Naive thymus-derived CD4-positive, alpha-beta T cell (primary cell): ENCODE data around the gene CRYBG1. TPM values are rescaled to one million over a fixed set of nuclear protein-coding genes. Genes with fewer than 3 reads are reported as not detected.

Experiments used
- ATAC-seq: fragments of 150-1000 bp; cut with Tn5 transposase; 2 replicates; pipeline ENCODE4 v1.10.0; 2021; ENCODE audit warnings: mild to moderate bottlenecking, moderate library complexity
- CTCF ChIA-PET: fragments of 350-600 bp; sonication (Branson Sonifier 250); formaldehyde crosslinking; loops from one replicate; lab custom pipeline; 2021; ENCODE audit warnings: antibody characterized with exemption; lab: Charles Lee
- POLR2A ChIA-PET: fragments of 350-600 bp; sonication (Branson Sonifier 250); formaldehyde crosslinking; loops from one replicate; lab custom pipeline; 2021; ENCODE audit warnings: antibody characterized with exemption, inconsistent platforms; lab: Charles Lee
- DNase-seq, 9 donors: peaks; one replicate each; pipeline versions ENCODE4 v3.0.0 to v3.0.0-alpha.2; 2020 to 2022; ENCODE audit warnings: mixed read lengths in 1 of 9
- H3K27ac ChIP-seq: one replicate; pipeline ENCODE4 v1.7.0; 2013; ENCODE audit warnings: mild to moderate bottlenecking, low read depth, low read length, moderate library complexity
- H3K27me3 ChIP-seq, 2 donors: one replicate each; pipeline ENCODE4 v1.7.0; 2013; ENCODE audit warnings: low read length in 2 of 2, mild to moderate bottlenecking in 2 of 2, moderate library complexity in 2 of 2; ENCODE audit not compliant: control insufficient read depth in 2 of 2, insufficient read depth in 2 of 2
- H3K36me3 ChIP-seq, 3 experiments: 1 replicate in 2 of 3; 2 replicates in 1 of 3; pipeline ENCODE4 v1.7.0; 2013; ENCODE audit warnings: low read length in 3 of 3, mild to moderate bottlenecking in 3 of 3, moderate library complexity in 1 of 3; ENCODE audit not compliant: insufficient read depth in 3 of 3, control insufficient read depth in 2 of 3
- H3K4me1 ChIP-seq, 2 donors: one replicate each; pipeline ENCODE4 v1.7.0; 2013; ENCODE audit warnings: low read length in 2 of 2, mild to moderate bottlenecking in 2 of 2, moderate library complexity in 1 of 2; ENCODE audit not compliant: control insufficient read depth in 2 of 2, insufficient read depth in 2 of 2
- H3K4me3 ChIP-seq: 2 replicates; pipeline ENCODE4 v1.7.0; 2013; ENCODE audit warnings: mild to moderate bottlenecking, low read length
- H3K9me3 ChIP-seq, 3 experiments: 1 replicate in 2 of 3; 2 replicates in 1 of 3; pipeline ENCODE4 v1.7.0; 2013; ENCODE audit warnings: low read length in 3 of 3; ENCODE audit not compliant: control insufficient read depth in 2 of 3
- H3K27ac Mint-ChIP-seq, 9 donors: one replicate each; pipeline ENCODE4 v1.8.0; 2020 to 2022; ENCODE audit warnings: mixed read lengths in 9 of 9, mild to moderate bottlenecking in 8 of 9, moderate library complexity in 5 of 9, inconsistent platforms in 2 of 9
- H3K27me3 Mint-ChIP-seq, 5 donors: one replicate each; pipeline ENCODE4 v1.8.0; 2021 to 2022; ENCODE audit warnings: mixed read lengths in 5 of 5, mild to moderate bottlenecking in 1 of 5
- H3K36me3 Mint-ChIP-seq, 5 donors: one replicate each; pipeline ENCODE4 v1.8.0; 2020 to 2022; ENCODE audit warnings: mixed read lengths in 5 of 5, mild to moderate bottlenecking in 3 of 5, inconsistent platforms in 1 of 5
- H3K4me1 Mint-ChIP-seq, 7 donors: one replicate each; pipeline ENCODE4 v1.8.0; 2020 to 2022; ENCODE audit warnings: mixed read lengths in 7 of 7, mild to moderate bottlenecking in 3 of 7, inconsistent platforms in 1 of 7
- H3K4me3 Mint-ChIP-seq, 10 donors: one replicate each; pipeline ENCODE4 v1.8.0; 2020 to 2022; ENCODE audit warnings: mild to moderate bottlenecking in 10 of 10, mixed read lengths in 10 of 10, moderate library complexity in 6 of 10, inconsistent platforms in 2 of 10
- H3K9me3 Mint-ChIP-seq, 11 donors: one replicate each; pipeline ENCODE4 v1.8.0; 2020 to 2022; ENCODE audit warnings: mixed read lengths in 11 of 11, mild to moderate bottlenecking in 4 of 11, inconsistent platforms in 1 of 11, moderate library complexity in 1 of 11
- intact Hi-C, 2 donors: fragments of 100-400 bp; cut with micrococcal nuclease; formaldehyde crosslinking; loops; one replicate each; pipeline ENCODE4 v1.15.1; 2023
- polyA plus RNA-seq, 2 donors: library from polyadenylated mRNA; unstranded; fragments of 300-500 nt; fragmentation: Illumina TruSeq; gene quantifications; one replicate each; pipeline ENCODE4 v1.2.3, GENCODE V29; 2021
- total RNA-seq, 6 experiments: library from RNA in 5 of 6; stranded (reverse) in 5 of 6; gene quantifications; 1 replicate in 5 of 6; 2 replicates in 1 of 6; pipeline ENCODE4 v1.2.3 and lab custom pipeline; 2021 to 2026

The CRYBG1 gene
- total and polyA plus RNA-seq, 7 experiments from 2014 or later: 11.3 to 39.8 (median 30.3) TPM

DNA sequence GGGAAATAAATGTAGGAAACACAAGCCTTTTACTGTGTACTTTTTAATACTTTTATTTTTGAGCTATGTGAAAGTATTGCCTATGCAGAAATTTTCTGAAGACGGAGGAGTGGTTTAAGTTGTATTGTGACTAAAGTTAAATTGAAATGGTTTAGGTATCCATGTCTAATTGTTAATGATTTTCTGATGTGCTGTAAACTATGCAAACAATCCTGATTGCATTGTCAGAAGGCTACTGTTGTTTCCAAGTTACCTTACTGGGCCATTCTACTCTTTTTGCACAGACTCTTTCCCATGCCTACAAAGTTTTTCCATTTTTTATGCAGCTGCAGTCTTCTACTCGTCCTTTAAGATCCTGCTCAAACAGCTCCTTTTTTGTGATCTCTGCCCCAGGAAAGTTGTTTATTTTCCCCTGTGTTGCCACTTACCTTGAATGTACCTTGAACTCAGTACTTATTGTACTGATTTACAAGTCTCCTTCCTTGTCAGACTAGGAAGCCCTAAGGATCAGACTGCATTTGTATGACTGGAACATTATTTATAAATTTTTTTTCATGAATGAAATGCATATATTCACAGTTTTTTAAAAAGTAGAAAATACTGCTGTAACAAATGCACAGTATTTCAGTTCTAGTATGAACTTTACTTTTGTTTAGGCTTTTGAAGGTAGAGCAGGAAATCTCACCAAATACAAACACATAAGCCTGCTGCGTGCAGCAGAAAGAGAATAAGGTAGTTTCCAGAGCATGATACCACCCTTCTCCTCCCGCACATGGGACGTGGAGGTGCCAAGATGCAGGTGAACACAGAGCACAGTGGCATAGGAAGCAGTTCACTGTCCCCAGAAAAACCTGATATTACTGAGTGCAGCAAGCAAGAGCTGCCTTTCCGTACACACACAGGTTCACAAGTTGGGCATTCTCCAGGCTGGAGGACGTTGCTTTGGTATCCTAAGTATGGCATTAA, 97.8 kb downstream of the CRYBG1 start:
- no peak for ATAC-seq
- ChIA-PET POLR2A (interaction anchor here (0.6 to 1.1 kb wide), 2 partner anchors 54 to 67 kb away, joined by 4 read pairs; no protein-coding TSS in a partner anchor), CTCF (interaction anchor here (1.7 kb wide), 1 partner anchor 107 kb away, joined by 4 read pairs; no protein-coding TSS in a partner anchor)
- no peak overlapping the region for H3K4me3 ChIP-seq
- Mint-ChIP-seq H3K9me3 (no peaks in the 10 kb centered on the region), H3K4me1 (no peaks in the 10 kb centered on the region), H3K36me3 (no peaks in the 10 kb centered on the region), H3K27me3 (peaks cover 0 to 31% (median 0%) of the 10 kb centered on the region in 5 donors), H3K27ac (no peak overlapping the region), H3K4me3 (no peak overlapping the region)
- no peak overlapping the region for H3K27ac ChIP-seq
- no peaks in the 10 kb centered on the region for H3K9me3 ChIP-seq
- DNase-seq: no peak
- H3K4me1 ChIP-seq: no peaks in the 10 kb centered on the region
- H3K27me3 ChIP-seq: no peaks in the 10 kb centered on the region
- intact Hi-C loops: no loop called here
- H3K36me3 ChIP-seq: no peaks in the 10 kb centered on the region

DNA sequence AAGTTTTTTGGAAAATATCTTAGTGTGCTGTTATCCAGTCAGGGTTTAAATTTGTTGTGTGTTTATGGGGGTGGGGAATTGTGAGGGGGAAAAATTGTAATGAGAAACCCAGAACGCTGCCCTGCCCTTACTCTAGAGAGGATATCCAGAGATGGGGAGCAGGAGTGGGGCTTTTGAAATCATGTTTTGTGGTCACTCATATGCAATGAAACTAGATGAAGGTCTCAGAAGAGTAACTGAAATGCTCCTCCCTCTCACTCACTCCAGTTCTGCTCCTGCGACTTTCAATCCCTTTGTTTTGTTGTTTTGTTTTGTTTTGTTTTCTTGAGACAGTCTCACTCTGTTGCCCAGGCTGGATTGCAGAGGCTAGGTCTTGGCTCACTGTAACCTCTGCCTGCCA, 100.0 kb downstream of the CRYBG1 start:
- no peaks in the 10 kb centered on the region for H3K4me1 Mint-ChIP-seq
- H3K4me3 Mint-ChIP-seq: no peak overlapping the region
- H3K36me3 Mint-ChIP-seq: no peaks in the 10 kb centered on the region
- DNase-seq (no peak), ATAC-seq (no peak)
- Histone ChIP-seq H3K4me3 (no peak overlapping the region), H3K36me3 (no peaks in the 10 kb centered on the region), H3K9me3 (no peaks in the 10 kb centered on the region), H3K27ac (no peak overlapping the region), H3K4me1 (no peaks in the 10 kb centered on the region), H3K27me3 (no peaks in the 10 kb centered on the region)
- no peaks in the 10 kb centered on the region for H3K9me3 Mint-ChIP-seq
- ChIA-PET CTCF (no interaction called here), POLR2A (no interaction called here)
- no peak overlapping the region for H3K27ac Mint-ChIP-seq
- H3K27me3 Mint-ChIP-seq: peaks cover 0 to 27% (median 0%) of the 10 kb centered on the region in 5 donors
- intact Hi-C loops: no loop called here

DNA sequence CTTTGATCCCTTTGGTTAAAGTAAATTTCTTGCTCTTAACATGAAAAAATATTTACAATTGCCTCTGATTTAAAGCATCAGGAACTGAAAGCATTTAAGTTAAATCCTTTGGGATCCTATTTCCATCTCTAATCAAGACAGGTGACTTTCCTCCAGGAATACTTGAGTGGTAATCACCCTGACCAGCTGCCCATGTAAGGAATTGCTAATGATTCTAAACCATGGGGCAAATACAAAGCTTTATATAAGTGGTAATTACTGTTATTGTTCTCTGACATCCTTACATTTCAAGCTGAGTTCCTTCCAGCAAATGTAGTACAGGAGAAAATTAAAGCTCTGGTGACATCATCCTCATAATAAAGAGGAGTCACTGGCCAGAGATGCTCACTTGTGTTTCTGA, 100.6 kb downstream of the CRYBG1 start:
- H3K36me3 Mint-ChIP-seq: no peaks in the 10 kb centered on the region
- DNase-seq (no peak), ATAC-seq (no peak)
- Histone ChIP-seq H3K4me1 (no peaks in the 10 kb centered on the region), H3K27ac (no peak overlapping the region), H3K36me3 (no peaks in the 10 kb centered on the region), H3K27me3 (no peaks in the 10 kb centered on the region), H3K4me3 (no peak overlapping the region), H3K9me3 (no peaks in the 10 kb centered on the region)
- CTCF ChIA-PET: no interaction called here
- H3K9me3 Mint-ChIP-seq: no peaks in the 10 kb centered on the region
- no peak overlapping the region for H3K27ac Mint-ChIP-seq
- no peaks in the 10 kb centered on the region for H3K4me1 Mint-ChIP-seq
- peaks cover 0 to 25% (median 3%) of the 10 kb centered on the region in 5 donors for H3K27me3 Mint-ChIP-seq
- POLR2A ChIA-PET: no interaction called here
- intact Hi-C loops: no loop called here
- no peak overlapping the region for H3K4me3 Mint-ChIP-seq

DNA sequence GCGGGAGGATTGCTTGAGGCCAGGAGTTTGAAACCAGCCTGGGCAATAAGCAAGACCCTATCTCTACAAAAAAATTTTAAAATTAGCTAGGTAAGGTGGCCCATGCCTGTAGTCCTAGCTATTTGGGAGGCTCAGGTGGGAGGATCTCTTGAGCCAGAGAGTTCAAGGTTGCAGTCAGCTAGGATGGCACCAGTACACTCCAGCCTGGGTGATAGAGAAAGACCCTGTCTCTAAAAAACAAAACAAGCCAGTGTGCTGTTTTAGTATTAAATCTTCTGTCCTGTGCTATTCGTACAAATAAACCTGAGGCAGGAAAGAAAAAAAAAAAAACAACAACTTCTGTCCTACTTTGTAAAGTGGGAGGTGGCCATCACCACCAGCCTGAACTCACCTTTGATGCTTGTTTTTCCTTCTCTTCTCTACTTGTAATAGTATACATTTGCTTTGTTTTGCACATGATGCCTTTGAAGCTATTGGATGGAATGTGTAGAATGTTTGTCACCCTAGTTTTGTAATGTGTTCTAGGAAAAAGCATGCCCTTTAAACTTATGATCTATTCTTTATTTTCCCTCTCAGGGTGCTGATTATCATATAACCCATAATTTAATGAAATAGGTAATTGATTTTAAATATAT, 102.5 kb downstream of the CRYBG1 start:
- ATAC-seq: no peak
- H3K4me3 ChIP-seq: no peak overlapping the region
- Mint-ChIP-seq H3K9me3 (peaks cover 0 to 2% (median 0%) of the 10 kb centered on the region in 11 donors), H3K4me1 (no peaks in the 10 kb centered on the region), H3K27me3 (peaks cover 0 to 37% (median 12%) of the 10 kb centered on the region in 5 donors), H3K27ac (peak overlapping the region in 1 of 9 donors; percentile 62), H3K4me3 (no peak overlapping the region), H3K36me3 (no peaks in the 10 kb centered on the region)
- no peaks in the 10 kb centered on the region for H3K27me3 ChIP-seq
- no peaks in the 10 kb centered on the region for H3K36me3 ChIP-seq
- no peaks in the 10 kb centered on the region for H3K9me3 ChIP-seq
- CTCF ChIA-PET: interaction anchor here (0.7 to 1.5 kb wide), 4 partner anchors 11 to 104 kb away, joined by 3 to 6 read pairs (median 4); no protein-coding TSS in a partner anchor
- intact Hi-C loops: no loop called here
- H3K27ac ChIP-seq: no peak overlapping the region
- POLR2A ChIA-PET: interaction anchor here (0.7 kb wide), 1 partner anchor 9 kb away, joined by 3 read pairs; no protein-coding TSS in a partner anchor
- no peak for DNase-seq
- no peaks in the 10 kb centered on the region for H3K4me1 ChIP-seq

DNA sequence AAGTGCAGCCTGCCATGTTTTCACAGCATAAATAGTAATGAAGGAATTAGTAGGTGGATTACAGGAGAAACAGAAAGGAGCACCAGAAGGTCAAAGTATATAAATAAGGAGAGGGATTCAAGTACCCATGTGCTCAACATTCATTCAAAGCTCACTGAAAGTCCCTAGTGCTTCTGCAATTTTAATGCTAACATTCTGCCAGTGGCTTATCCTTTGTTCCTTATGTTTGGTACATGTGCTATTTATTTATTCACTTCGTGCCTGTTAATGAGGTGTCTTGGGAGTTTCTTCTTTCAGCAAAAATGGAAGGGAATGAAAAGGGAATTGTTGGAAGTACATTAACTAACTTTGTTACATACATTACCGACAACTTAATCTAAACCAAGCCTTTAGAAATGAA, 105.7 kb downstream of the CRYBG1 start:
- Mint-ChIP-seq H3K27me3 (peaks cover 0 to 38% (median 20%) of the 10 kb centered on the region in 5 donors), H3K36me3 (no peaks in the 10 kb centered on the region), H3K4me1 (no peaks in the 10 kb centered on the region), H3K9me3 (peaks cover 0 to 2% (median 0%) of the 10 kb centered on the region in 11 donors), H3K27ac (no peak overlapping the region), H3K4me3 (no peak overlapping the region)
- ATAC-seq (no peak), DNase-seq (no peak)
- H3K4me1 ChIP-seq: no peaks in the 10 kb centered on the region
- no peaks in the 10 kb centered on the region for H3K27me3 ChIP-seq
- no peak overlapping the region for H3K4me3 ChIP-seq
- ChIA-PET POLR2A (no interaction called here), CTCF (no interaction called here)
- intact Hi-C loops: no loop called here
- no peak overlapping the region for H3K27ac ChIP-seq
- H3K36me3 ChIP-seq: no peaks in the 10 kb centered on the region
- H3K9me3 ChIP-seq: no peaks in the 10 kb centered on the region

DNA sequence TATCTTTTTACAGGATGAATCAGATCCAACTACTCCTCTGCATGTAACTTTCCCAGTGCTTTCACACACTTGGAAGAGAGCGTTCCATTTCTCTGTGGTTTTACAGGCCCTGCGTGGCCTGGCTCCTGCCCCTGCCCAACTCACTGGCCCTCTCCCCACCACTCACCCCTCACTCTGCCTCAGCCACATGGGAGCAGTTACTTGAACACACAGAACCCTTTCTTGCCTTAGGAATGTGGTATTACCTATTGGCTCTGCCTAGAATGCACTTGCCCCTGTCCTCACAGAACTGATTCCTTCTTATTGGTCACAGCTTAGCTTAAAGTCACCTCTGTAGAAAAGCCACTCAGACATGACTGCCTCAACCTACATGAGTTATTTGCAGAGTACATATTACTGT, 108.4 kb downstream of the CRYBG1 start:
- H3K4me3 ChIP-seq: no peak overlapping the region
- intact Hi-C loops: no loop called here
- no peak for ATAC-seq
- H3K4me1 ChIP-seq: no peaks in the 10 kb centered on the region
- Mint-ChIP-seq H3K27me3 (peaks cover 0 to 32% (median 20%) of the 10 kb centered on the region in 5 donors), H3K4me1 (no peaks in the 10 kb centered on the region), H3K9me3 (peaks cover 0 to 2% (median 0%) of the 10 kb centered on the region in 11 donors), H3K27ac (no peak overlapping the region), H3K36me3 (no peaks in the 10 kb centered on the region), H3K4me3 (no peak overlapping the region)
- no peak for DNase-seq
- no peaks in the 10 kb centered on the region for H3K27me3 ChIP-seq
- no peaks in the 10 kb centered on the region for H3K36me3 ChIP-seq
- CTCF ChIA-PET: no interaction called here
- H3K9me3 ChIP-seq: no peaks in the 10 kb centered on the region
- H3K27ac ChIP-seq: no peak overlapping the region
- POLR2A ChIA-PET: no interaction called here
